HG02798 (cell line): ENCODE data around the gene GDF7.

Experiments used
- ATAC-seq: cut with Tn5 transposase; IDR thresholded peaks from one replicate; pipeline ENCODE4 v1.9.1; 2021; ENCODE audit warnings: mild to moderate bottlenecking; ENCODE audit not compliant: unreplicated experiment, poor library complexity

GDF7 gene

DNA sequence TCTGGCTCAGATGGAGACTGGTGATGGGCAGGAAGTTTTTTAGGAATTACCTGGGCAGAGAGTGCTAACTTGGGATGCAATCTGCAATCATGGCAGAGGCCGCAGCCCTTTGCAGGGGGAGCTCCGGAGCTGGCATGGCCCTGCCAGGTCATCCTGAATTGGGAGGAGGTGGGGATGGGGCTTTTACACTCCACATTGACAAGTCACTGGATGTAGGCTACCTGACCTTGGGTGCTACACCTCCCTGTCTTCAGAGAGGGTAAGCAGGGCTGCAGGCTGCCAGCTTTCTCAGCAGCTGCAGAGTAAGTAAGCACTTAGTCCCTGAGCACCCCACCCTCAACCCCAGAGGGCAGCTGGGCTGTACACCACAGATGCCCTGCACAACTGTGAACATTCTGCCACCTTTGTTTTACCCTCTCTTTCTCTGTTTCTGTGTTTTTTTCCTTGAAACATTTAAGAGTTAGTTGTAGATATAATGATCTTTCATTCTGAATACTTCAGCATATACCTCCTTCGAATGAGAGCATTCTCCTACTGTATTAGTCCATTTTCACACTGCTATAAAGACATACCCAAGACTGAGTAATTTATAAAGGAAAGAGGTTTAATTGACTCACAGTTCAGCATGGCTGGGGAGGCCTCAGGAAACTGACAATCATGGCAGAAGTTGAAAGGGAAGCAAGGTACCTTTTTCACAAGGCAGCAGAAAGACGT lies 9.3 kb upstream of the GDF7 start:
- ATAC-seq = no peak

DNA sequence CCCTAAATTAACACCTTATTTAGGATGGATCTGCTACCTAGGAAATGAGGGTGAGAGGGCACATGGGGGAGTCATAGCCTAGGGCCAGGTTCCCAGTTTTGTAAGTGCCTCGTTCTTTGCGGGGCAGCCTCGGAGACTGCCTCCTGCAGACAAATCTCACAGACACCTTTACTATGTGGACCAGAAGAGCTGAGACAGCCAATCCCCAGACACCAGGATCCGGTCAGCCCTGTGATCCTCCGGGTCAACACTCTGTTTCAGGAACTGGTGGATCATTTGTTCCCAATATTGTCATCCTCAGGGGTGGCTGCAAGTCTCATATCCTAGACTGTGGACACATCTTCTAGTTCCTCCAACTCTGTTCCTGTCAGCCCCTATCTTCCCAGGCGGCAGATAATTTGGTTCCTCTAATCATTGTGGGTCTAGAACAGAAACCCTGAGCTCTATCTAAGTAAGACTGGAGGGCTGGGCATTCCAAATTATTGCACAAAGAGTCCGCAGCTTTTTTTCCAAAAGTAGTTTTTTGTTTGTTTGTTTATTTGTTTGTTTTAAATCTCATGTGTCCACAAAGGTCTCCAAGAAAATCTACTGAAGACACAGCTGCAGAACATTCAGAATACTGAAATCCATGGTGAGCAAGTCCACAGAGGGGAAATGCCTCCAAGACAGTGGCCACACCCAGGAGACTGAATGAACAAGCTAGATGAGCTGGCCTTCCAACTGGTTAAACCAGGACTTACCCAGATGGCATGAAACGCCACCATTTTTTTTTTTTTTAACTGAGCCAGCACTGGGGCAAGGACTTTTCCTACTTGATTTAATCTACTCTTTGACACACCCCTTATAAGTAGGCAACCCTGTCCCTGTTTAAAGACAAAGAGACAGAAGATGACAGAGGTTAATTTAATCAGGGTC lies 6.2 kb upstream of the GDF7 start:
- ATAC-seq = no peak

DNA sequence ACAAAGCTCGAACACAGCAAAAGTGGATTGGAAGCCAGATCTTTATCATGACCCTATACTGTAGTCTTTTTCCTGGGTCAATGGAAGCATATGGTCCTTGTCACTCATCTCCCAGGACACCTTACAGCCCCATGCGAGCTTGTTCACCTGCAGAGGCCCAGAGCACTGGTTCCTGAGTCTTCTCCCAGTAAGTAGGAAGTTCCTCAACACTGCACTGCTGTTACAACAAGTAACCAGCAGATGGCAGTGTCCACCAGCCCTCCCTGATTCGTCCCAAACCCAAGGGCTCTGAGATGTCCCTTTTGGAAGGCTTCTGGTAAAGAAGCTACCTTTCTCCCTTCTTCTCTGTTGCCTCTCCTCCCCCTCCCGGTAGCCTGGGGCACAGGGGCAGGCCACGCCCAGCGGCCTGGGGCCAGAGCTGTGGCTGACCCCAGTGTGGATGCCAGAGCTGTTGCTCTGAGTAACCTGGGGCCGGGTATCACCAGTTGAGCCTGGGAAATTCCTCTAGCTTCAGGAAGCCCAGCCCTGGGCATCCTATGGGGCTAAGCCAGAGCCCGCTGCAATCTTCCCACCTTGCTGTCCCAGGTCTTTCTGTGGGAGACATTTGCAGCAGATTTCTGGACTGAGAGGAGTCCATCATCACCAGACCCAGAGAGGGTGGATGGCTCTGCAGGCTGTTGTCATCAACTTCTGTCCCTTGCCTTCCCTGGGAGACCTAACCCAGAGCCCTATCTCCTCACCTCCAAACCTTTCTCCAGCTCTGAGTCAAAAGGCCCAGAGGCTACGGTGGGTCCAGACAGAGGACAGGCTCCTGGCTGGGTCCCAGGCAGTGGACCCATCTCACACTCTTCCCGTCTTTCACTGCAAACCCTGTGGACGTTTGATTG lies 5.3 kb upstream of the GDF7 start:
- peak; percentile 76 for ATAC-seq

DNA sequence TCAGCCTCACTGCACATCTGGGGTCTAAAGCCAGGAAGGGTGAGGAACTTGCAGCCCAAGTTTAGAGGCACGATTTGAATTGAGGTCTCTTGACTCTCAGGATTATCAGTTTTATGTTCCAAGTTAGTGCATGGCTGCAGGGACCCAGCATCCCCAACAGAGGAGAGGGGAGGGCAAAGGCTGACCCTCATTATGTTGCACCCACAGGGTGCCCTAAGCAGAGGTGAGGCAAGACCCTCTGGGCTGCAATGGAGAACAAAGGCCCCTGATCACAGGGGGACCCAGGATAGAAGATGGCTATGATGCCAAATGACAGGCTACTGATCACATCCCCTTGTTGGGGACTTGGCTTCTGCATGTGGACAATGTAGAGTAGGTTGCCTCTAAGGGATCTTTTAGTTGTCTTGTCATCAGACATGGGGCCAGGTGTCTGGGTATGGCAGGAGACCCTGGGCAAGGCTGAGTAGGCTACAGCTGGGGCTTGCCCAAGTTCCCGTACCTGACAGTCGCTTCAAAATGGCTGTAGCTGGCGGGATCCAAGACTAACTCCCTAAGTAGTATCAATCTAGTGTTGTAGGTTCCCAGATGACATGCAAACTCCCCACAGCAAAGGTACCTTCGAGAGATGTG lies 4.5 kb upstream of the GDF7 start:
- ATAC-seq = no peak

DNA sequence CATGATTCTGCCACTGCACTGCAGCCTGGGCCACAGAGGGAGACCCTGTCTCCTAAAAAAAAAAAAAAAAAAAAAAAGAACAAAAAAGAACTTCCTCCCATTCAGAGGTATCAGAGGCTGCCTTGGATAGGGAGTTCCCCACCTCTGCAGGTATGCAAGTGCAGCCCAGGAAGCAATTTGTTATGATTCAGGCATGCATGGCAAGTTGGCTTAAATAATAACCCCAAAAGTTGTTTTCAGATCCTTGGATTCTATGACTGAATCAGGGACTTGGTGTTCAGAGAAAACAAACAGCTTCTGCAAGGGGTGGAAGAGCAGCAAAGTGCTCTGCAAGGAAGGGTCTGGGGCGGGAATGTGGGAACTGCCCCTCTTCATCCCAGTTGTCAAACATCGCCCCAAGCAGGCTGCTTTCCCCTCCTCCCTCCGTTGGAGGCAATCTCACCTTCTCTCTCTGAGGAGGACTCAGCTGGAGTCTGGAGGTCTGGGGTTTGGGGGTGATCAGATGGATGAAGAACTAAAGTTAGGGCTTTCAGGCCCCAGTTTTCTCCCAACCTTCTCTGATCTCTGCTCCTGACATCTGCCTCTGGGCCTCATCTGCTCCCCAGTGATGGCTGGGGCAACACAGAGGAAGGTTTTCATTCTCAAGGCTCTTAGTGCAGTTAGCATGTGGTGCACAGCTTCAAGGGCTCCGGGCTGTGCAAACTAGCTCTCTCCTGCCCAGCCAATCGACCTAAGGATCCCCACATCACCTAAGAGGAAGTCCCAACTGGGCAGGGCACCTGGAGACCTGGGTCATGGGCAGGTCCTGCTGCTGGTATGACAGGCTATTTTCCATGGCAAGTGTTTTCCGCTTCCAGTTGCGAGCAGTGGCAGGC lies 3.5 kb upstream of the GDF7 start:
- no peak for ATAC-seq

DNA sequence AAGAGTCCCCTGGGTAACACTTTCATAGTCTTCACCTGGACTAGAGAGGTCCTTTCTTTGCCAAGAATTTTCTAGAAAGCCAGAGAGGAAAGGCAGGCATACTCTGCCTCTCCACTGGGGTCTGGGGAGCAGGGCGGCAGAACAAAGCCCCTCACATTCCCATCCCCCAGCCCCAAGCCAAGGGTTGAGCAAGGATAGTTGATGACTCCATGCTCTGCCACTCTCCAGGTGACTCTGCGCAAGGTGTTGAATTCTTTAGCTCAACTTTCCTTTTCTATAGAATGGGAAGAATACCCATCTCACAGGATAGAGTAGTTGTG lies 2.9 kb upstream of the GDF7 start:
- no peak for ATAC-seq

DNA sequence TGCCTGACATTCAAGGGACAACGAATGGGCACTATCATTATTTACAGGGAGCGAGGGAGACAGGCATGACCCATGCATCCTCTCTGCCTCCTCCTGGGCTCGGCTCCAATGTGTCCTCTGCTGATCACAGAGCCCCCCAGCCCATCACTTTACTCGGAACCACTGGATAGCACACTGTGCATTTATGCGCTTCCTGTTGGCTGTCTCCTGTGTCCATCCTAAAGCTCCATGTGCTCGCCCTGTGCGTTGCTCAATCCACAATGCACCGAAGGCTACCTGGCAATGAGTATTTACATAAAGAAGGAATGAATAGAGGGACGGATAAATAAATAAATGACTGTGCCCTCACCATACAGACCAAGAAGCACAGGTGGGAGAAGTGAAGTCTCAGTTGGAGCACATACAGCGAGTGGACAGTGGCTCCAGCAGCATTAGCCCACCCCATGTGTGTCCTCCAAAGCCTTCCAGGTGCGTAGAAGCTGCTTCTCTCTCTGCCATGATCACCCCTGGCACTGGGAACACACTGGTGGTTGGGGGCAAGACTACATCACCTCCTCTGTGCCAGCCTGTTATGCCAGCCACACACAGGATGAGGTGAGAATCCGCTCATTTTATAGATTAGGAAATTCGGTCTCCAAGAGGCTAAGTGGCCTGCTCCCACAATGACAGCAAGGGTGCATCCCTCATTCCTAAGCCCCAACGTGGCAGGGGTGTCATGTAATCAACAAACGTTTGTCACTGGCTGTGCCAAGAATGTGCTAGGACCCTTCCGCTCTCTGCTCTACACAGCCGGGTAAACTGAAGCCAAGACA lies 2.3 kb upstream of the GDF7 start:
- no peak for ATAC-seq

DNA sequence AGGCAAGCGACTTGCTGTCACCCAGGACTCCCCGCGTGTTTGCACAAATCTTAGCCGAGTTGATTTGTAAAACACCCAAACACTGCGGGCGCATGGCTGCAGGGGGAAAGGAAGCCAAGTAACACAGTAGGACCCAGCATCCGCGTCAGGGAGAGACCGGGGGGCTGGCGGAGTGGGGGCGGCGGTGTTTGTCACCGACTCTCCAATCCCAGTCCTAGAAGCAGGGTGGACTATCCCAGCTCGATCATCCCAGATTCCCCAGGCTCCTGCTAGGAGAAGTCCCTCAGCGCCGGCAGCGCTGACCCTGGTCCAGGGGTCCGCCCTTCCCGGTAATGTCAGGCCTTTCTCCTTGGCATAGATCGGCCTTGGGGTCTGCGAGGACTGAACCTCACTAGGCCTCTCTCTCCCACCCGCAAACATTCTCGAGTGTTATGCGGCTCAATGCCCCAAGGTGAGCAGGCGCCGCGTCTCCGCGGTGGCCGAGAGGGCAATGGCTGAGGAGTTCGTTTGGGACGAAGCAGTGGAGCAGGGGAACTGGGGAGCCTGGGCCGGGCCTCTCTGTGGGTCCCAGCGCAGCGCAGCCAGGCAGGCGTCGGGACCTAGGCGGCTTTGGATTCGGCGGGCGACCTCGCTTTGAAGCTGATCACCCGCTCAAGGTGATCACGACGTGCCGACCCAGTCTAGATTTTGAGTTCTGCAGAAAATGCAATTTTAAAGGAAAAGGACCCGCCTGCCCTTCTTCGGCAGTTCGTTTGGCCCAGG lies 1.5 kb upstream of the GDF7 start:
- ATAC-seq = no peak

DNA sequence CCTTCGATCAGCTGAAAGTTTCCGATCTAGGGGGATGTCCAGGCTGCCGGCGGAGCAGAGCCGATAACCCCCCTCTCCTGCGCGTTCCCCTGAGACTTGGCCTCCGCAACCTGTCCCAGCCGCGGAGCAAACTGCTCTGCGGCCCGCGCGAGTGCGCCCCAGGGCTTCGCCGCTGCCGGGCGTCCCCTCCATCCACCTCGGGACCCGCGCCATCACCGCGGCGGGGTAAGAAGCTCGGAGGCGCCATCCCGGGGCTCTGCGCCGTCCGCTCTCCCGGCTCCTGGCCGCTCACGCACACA lies 990 bp upstream of the GDF7 start:
- no peak for ATAC-seq

DNA sequence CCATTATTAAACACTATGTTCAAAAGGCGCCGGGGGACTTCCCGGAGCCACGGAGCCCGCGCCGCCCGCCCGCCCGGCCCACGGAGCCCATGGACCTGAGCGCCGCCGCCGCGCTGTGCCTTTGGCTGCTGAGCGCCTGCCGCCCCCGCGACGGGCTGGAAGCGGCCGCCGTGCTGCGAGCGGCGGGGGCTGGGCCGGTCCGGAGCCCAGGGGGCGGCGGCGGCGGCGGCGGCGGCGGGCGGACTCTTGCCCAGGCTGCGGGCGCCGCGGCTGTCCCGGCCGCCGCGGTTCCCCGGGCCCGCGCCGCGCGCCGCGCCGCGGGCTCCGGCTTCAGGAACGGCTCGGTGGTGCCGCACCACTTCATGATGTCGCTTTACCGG lies 197 bp downstream of the GDF7 start:
- ATAC-seq = no peak

DNA sequence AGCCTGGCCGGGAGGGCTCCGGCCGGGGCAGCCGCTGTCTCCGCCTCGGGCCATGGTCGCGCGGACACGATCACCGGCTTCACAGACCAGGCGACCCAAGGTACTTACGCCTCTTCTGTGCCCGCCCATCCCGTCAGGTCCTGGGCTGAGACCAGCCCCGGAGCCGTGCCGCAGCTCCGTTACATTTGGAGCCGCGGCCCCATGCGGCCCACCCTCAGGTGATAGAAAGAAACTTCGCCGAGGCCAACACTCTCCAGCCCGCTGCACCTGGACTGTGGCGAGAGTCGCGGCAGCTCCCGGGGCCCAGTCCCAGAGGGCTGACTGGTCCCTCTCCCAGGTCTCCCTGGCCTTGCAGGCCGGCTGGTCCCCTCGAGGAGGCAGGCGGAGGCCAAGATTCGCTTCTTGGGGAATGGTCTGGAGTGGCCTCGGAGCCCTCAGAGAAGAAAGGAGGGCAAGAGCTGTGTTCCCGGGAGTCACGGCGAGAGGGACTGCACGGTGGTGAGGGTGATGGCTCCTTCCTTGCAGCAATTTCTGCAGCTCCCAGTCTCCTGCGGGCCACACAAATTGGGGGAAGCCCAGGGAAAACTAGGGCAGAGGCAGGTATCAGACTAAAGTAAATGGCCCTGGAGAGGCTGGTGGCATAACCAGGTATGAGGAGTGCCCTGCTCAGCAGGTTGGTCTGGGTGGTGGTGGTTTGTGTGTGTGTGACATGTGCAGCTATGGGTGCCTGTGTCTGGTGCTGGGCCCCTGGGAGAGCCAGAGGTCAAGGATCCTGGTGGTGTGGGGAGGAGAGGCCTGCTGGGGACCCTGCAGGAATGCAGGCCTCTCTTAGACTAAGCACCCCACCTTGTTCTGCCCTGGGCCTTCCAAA lies 822 bp downstream of the GDF7 start:
- ATAC-seq = no peak

DNA sequence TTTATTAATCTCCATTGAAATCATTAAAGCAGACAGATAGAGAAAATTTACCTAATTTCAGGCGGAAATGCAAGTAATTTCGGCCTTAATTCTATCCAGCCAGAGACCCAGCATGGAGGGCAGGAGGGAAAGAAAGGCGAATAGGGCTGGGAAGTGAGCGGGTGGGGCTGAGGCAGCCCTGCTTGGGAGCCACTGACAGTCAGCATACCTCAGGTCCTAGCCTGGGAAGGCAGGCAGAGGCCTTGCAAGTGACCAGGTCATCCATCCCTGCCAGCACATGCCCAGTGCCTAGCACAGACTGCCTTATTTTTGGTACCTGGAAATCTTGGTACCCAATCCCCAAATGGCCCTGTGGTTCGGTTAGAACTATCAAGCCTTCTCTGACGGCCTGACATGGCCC lies 1.5 kb downstream of the GDF7 start:
- no peak for ATAC-seq

DNA sequence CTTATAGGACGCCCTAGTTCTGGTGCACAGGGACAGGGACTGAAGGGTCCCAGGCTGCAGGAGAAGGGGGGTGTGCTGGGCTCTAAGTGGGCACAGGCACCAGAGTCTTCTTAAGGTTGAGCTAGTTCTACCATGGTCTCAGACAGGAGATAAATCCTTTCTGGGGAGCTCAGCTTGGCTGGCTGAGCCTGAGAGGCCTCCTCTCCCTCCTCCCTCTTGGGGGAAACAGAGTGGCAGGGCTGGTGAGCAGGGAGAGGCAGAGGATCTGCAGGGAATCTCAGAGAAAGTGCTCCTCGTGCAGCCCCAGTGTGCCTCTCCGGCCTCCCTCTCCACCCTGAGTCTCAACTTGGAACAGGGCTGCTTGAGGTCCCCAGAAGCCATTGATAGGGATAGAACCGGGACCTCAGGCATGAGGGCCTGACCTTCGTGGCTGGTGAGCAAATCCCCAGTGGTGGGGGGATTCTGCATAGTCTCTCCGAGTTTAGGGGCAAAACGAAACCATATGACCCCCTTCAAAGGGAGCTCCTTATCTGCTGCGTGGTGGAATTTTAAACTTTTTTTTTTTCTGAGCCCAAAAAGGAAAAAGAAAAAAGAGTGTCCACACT lies 2.0 kb downstream of the GDF7 start:
- no peak for ATAC-seq

DNA sequence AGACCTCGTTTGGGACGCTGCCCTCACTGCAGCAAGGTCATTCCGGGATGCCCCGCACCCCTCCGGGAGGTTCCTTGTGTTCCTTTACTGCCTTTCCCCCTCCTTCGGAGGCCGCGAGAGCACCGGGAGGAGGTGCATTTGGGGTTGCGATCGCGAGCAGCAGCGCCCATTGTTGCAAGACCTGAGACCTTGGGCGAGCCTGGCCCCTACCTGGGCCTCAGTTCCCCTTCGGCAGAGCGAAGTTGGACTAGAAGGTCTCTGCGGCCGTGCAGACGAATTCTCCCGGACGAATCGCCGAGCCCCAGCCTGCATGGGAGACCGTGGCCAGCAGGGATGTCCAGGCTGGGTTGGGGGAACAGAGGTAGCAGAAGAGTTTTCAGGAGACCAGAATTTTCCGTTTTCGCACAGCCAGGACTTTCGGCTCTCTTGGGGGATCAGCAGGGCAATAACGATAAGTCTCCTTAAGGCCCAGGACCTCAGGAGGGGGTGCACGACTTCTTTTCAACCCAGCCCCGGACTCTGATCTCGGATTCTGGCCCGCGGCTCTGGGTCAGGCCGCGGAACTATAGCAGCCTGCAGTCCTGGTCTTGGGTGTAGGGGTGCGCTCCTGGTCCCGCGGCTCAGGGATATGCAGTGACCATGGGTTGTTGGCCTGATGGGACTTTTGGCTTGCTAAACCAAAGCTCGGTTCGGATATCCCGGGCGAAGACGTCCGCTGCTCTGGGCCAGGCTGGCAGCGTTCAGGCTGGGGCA lies 2.8 kb downstream of the GDF7 start:
- ATAC-seq = no peak

DNA sequence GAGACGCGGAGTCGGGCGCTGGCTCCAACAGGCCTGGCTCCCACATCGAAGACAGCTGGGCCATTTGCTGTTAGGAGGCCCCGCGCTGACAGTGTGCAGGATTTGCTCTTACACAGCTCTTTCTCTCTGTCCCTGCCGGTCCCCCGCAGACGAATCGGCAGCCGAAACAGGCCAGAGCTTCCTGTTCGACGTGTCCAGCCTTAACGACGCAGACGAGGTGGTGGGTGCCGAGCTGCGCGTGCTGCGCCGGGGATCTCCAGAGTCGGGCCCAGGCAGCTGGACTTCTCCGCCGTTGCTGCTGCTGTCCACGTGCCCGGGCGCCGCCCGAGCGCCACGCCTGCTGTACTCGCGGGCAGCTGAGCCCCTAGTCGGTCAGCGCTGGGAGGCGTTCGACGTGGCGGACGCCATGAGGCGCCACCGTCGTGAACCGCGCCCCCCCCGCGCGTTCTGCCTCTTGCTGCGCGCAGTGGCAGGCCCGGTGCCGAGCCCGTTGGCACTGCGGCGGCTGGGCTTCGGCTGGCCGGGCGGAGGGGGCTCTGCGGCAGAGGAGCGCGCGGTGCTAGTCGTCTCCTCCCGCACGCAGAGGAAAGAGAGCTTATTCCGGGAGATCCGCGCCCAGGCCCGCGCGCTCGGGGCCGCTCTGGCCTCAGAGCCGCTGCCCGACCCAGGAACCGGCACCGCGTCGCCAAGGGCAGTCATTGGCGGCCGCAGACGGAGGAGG lies 3.5 kb downstream of the GDF7 start:
- ATAC-seq = no peak
